Measurements from ENCODE around the gene MAST4.

Gene MAST4

DNA sequence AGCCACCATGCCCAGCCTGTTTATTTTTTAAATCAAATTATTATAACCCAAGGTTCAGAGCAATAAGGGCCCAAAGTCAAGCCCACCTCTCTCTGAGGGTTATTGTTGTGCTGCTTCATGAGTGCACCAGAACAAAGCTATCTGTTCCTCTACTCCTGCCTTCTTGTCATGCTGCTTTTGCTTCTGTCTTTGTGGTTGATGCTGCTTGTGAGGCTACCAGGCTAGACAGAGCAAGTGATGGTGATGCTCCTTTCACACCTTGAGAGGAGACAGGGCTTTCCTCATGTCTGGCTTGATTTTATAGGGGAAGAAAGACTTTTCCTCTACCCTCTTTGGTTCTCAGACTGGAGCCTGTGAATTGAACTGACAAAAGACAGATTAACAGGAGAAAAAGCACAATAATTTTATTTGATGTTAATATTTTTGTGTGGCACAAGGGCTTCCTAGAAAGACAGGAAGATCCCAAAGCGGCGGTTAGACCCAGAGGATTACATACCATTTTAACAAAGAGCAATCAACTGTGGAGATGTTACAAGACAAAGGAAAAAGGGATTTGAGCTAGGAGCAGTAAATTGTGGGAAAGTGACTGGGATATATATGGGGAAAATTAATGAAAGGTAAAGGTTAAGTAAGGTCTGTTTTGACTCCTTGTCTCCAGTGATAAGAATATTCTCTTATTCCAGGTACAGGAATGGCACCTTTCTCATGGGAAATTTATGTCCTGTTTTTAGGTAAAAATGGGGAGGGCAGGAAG is 604.8 kb downstream of the MAST4 start:
- no peak overlapping the region for H3K4me3 ChIP-seq (ENCODE audit: low read depth, low read length)
- TF ChIP-seq, protein P1, sequence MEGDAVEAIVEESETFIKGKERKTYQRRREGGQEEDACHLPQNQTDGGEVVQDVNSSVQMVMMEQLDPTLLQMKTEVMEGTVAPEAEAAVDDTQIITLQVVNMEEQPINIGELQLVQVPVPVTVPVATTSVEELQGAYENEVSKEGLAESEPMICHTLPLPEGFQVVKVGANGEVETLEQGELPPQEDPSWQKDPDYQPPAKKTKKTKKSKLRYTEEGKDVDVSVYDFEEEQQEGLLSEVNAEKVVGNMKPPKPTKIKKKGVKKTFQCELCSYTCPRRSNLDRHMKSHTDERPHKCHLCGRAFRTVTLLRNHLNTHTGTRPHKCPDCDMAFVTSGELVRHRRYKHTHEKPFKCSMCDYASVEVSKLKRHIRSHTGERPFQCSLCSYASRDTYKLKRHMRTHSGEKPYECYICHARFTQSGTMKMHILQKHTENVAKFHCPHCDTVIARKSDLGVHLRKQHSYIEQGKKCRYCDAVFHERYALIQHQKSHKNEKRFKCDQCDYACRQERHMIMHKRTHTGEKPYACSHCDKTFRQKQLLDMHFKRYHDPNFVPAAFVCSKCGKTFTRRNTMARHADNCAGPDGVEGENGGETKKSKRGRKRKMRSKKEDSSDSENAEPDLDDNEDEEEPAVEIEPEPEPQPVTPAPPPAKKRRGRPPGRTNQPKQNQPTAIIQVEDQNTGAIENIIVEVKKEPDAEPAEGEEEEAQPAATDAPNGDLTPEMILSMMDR (IDR thresholded peaks at IDR 0.05; ENCODE audit: low read depth, low read length): no peak

GRCh38 chr5:67201897-67202549 is 605.8 kb downstream of the MAST4 start:
- no peak overlapping the region for H3K4me3 ChIP-seq (ENCODE audit: low read depth, low read length)
- TF ChIP-seq, protein P1 (IDR thresholded peaks at IDR 0.05; ENCODE audit: low read depth, low read length): no peak

- TF ChIP-seq, protein P1 (IDR thresholded peaks at IDR 0.05; ENCODE audit: low read depth, low read length): no peak
- H3K4me3 ChIP-seq (ENCODE audit: low read depth, low read length): no peak overlapping the region
Observed at GRCh38 chr5:67202828-67203227, 606.6 kb downstream of the MAST4 start.

DNA sequence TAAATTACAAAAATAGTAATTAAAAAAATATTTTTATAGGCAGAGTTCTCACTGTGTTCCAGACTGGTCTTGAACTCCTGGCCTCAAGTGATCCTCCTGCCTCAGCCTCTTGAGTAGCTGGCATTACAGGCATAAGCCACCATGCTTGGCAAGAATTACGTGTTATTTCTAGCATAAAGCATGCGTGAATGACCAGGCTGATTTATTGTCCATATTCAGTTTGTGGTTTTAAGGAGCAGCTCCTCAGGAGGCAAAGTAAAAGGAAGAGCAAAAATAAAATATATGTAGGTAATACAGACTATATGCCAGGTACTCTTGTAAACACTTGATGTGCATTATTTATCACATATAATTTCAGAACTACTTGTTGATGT is 607.5 kb downstream of the MAST4 start:
- H3K4me3 ChIP-seq (ENCODE audit: low read depth, low read length): no peak overlapping the region

GRCh38 chr5:67204821-67205220 is 608.6 kb downstream of the MAST4 start:
- TF ChIP-seq, protein P1 (IDR thresholded peaks at IDR 0.05; ENCODE audit: low read depth, low read length): no peak
- no peak overlapping the region for H3K4me3 ChIP-seq (ENCODE audit: low read depth, low read length)

More for the DNA sequence above, 607.5 kb downstream of the MAST4 start:
- TF ChIP-seq, protein P1 (IDR thresholded peaks at IDR 0.05; ENCODE audit: low read depth, low read length): no peak

DNA sequence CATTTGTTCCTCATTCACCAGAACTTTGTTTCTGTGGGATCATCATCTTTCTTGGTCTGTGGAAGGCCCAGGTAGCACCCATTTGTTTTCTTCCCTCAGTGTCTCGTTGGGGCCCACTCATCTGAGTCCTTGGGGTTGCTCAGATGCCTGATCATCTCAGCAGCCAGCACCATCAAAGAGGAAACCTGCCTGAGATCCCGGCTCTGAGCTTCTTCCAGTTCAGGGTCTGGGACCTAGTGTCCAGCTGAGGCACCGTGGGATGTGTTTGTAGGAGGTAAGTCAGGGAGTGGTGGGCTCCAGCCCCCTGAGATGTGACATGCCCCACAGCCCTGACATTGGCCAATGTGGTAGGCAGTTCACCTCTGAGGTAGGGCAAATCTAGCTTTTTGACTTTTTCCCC is 609.8 kb downstream of the MAST4 start:
- no peak overlapping the region for H3K4me3 ChIP-seq (ENCODE audit: low read depth, low read length)
- TF ChIP-seq, protein P1 (IDR thresholded peaks at IDR 0.05; ENCODE audit: low read depth, low read length): no peak

DNA sequence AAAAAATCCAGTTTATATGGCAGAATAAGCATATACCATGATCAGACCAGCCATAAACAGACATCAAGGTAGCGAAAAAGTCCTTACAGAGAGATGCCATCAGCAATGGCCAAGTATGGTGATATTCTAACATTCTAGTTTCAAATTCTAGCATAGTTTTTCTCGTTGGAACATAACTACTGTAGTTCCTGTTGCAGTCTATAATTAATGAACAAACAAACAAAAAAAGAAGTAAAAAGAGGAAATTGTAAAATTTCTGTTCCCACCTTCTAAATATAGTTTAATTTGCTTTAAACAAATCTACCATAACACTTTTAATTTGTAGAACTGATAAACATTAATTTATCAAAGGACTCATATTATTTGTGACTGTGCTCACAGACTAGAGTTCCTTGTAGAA is 610.3 kb downstream of the MAST4 start:
- TF ChIP-seq, protein P1 (IDR thresholded peaks at IDR 0.05; ENCODE audit: low read depth, low read length): no peak
- H3K4me3 ChIP-seq (ENCODE audit: low read depth, low read length): no peak overlapping the region

All from WI38 (cell line).